GM23338 (cell line): ENCODE measurements around the gene RCSD1. TPM values are rescaled to one million over a fixed set of nuclear protein-coding genes. Genes with fewer than 3 reads are reported as not detected.

Experiments used
- ATAC-seq: fragments of 200-7000 bp; cut with Tn5 transposase; 3 replicates; pipeline ENCODE4 v1.9.1; 2020
- DNase-seq: peaks from one replicate; pipeline ENCODE4 v3.0.0-alpha.2; 2015; ENCODE audit warnings: low spot score
- H2AFZ ChIP-seq: fragments of 200-600 bp; sonication (generic); 2 replicates; pipeline ENCODE4 v1.8.0; 2016; ENCODE audit warnings: antibody characterized with exemption, mild to moderate bottlenecking, moderate library complexity
- H3F3A ChIP-seq: fragments of 200-600 bp; sonication (generic); replicated peaks from 2 replicates; pipeline ENCODE4 v1.8.0; 2017; ENCODE audit warnings: antibody characterized with exemption, mixed run types, low read depth
- H3K27ac ChIP-seq: fragments of 200-600 bp; sonication (generic); 2 replicates; pipeline ENCODE4 v1.6.1; 2016; ENCODE audit warnings: low read depth
- H3K27me3 ChIP-seq: fragments of 200-600 bp; sonication (generic); 2 replicates; pipeline ENCODE4 v1.8.0; 2016; ENCODE audit warnings: mild to moderate bottlenecking, mixed run types, moderate library complexity; ENCODE audit not compliant: insufficient read depth
- H3K36me3 ChIP-seq: fragments of 200-600 bp; sonication (generic); 2 replicates; pipeline ENCODE4 v1.8.0; 2016; ENCODE audit warnings: mild to moderate bottlenecking; ENCODE audit not compliant: insufficient read depth
- H3K4me1 ChIP-seq: fragments of 200-600 bp; sonication (generic); 2 replicates; pipeline ENCODE4 v1.8.0; 2016; ENCODE audit warnings: mild to moderate bottlenecking, moderate library complexity; ENCODE audit not compliant: insufficient read depth
- H3K4me2 ChIP-seq: fragments of 200-600 bp; sonication (generic); 2 replicates; pipeline ENCODE4 v1.7.1; 2017; ENCODE audit warnings: mixed run types
- H3K4me3 ChIP-seq: fragments of 200-600 bp; sonication (generic); 2 replicates; pipeline ENCODE4 v1.6.1; 2016; ENCODE audit warnings: mixed run types
- H3K79me2 ChIP-seq: fragments of 200-600 bp; sonication (generic); replicated peaks from 2 replicates; pipeline ENCODE4 v1.8.0; 2017; ENCODE audit warnings: mild to moderate bottlenecking; ENCODE audit not compliant: insufficient read depth
- H3K9me2 ChIP-seq: fragments of 200-600 bp; sonication (generic); 2 replicates; pipeline ENCODE4 v1.8.0; 2017; ENCODE audit not compliant: insufficient read depth
- H4K20me1 ChIP-seq: fragments of 200-600 bp; sonication (generic); replicated peaks from 2 replicates; pipeline ENCODE4 v1.8.0; 2017; ENCODE audit warnings: mild to moderate bottlenecking; ENCODE audit not compliant: insufficient read depth
- H3K27ac Mint-ChIP-seq: 2 replicates; pipeline ENCODE4 v1.8.0; 2020; ENCODE audit warnings: inconsistent platforms, mild to moderate bottlenecking, moderate library complexity, mixed read lengths
- H3K27me3 Mint-ChIP-seq: 3 replicates; pipeline ENCODE4 v1.8.0; 2022; ENCODE audit warnings: low read depth, mild to moderate bottlenecking, moderate library complexity, mixed read lengths, inconsistent platforms; ENCODE audit not compliant: insufficient read depth, poor library complexity
- H3K36me3 Mint-ChIP-seq: 3 replicates; pipeline ENCODE4 v1.8.0; 2021; ENCODE audit warnings: low read depth, mild to moderate bottlenecking, inconsistent platforms, moderate library complexity, mixed read lengths
- H3K4me1 Mint-ChIP-seq: 3 replicates; pipeline ENCODE4 v1.8.0; 2020; ENCODE audit warnings: mild to moderate bottlenecking, inconsistent platforms, mixed read lengths
- H3K4me3 Mint-ChIP-seq: 3 replicates; pipeline ENCODE4 v1.8.0; 2021; ENCODE audit warnings: moderate library complexity, mild to moderate bottlenecking, inconsistent platforms, mixed read lengths
- H3K9me3 Mint-ChIP-seq: 3 replicates; pipeline ENCODE4 v1.8.0; 2020; ENCODE audit warnings: moderate library complexity, mild to moderate bottlenecking, inconsistent platforms, mixed read lengths
- ETS1 ChIP-seq: IDR thresholded peaks from 2 replicates; pipeline ENCODE4 v1.6.1; 2016; ENCODE audit warnings: antibody characterized with exemption
- EZH2 ChIP-seq: fragments of 200-600 bp; sonication (generic); IDR thresholded peaks from one replicate; pipeline ENCODE4 v1.8.0; 2017; ENCODE audit warnings: antibody characterized with exemption, mild to moderate bottlenecking, low read depth; ENCODE audit not compliant: unreplicated experiment
- NANOG ChIP-seq: IDR thresholded peaks from 2 replicates; pipeline ENCODE4 v1.6.1; 2016; ENCODE audit warnings: antibody characterized with exemption, borderline replicate concordance
- REST ChIP-seq: IDR thresholded peaks from one replicate; pipeline ENCODE4 v1.6.1; 2018; ENCODE audit warnings: antibody characterized with exemption; ENCODE audit not compliant: unreplicated experiment
- STAT1 ChIP-seq: IDR thresholded peaks from one replicate; pipeline ENCODE4 v1.6.1; 2016; ENCODE audit warnings: antibody characterized with exemption; ENCODE audit not compliant: unreplicated experiment
- ZNF331 ChIP-seq: fragments of 250-450 bp; sonication (Bioruptor Pico); IDR thresholded peaks from 2 replicates; pipeline ENCODE4 v1.5.0; 2020; ENCODE audit warnings: low read depth, mild to moderate bottlenecking, moderate library complexity
- ZNF462 ChIP-seq: fragments of 250-450 bp; sonication (Bioruptor Pico); IDR thresholded peaks from 2 replicates; pipeline ENCODE4 v1.5.0; 2020; ENCODE audit warnings: mild to moderate bottlenecking, moderate library complexity
- polyA plus RNA-seq: library from polyadenylated mRNA; unstranded; fragments of >200 nt; fragmentation: Nextera tagmentation; extraction: Ambion mirVana; gene quantifications from 2 replicates; pipeline ENCODE4 v1.2.1, GENCODE V29; 2016
- total RNA-seq: library from RNA; depleted of rRNA; stranded (reverse); fragments of >200 nt; shearing (Covaris generic); gene quantifications from 2 replicates; pipeline ENCODE4 v1.2.3, GENCODE V29; 2014
- TF ChIP-seq, protein P1 (sequence below), 2 experiments: fragments of 200-600 bp in 1 of 2; sonication (generic) in 1 of 2; conservative IDR thresholded peaks; 2 replicates each; pipeline versions ENCODE4 v1.5.1 to v1.6.1; 2016 to 2017; ENCODE audit warnings: antibody characterized with exemption in 2 of 2, low read depth in 2 of 2, mild to moderate bottlenecking in 2 of 2, moderate library complexity in 1 of 2

Gene RCSD1
- total and polyA plus RNA-seq, 2 experiments from 2014 or later = 0.18 to 0.73 TPM

- peaks cover 29% of the 10 kb centered on the region for H3K27me3 Mint-ChIP-seq
Measured at GRCh38 chr1:167714098-167714438, 84.0 kb downstream of the RCSD1 start.

More at GRCh38 chr1:167714098-167714438, 84.0 kb downstream of the RCSD1 start:
- no peaks in the 10 kb centered on the region for H3K79me2 ChIP-seq
- TF ChIP-seq STAT1 = no peak
- TF ChIP-seq NANOG = no peak
- no peak for TF ChIP-seq ZNF462
- TF ChIP-seq, protein P1, sequence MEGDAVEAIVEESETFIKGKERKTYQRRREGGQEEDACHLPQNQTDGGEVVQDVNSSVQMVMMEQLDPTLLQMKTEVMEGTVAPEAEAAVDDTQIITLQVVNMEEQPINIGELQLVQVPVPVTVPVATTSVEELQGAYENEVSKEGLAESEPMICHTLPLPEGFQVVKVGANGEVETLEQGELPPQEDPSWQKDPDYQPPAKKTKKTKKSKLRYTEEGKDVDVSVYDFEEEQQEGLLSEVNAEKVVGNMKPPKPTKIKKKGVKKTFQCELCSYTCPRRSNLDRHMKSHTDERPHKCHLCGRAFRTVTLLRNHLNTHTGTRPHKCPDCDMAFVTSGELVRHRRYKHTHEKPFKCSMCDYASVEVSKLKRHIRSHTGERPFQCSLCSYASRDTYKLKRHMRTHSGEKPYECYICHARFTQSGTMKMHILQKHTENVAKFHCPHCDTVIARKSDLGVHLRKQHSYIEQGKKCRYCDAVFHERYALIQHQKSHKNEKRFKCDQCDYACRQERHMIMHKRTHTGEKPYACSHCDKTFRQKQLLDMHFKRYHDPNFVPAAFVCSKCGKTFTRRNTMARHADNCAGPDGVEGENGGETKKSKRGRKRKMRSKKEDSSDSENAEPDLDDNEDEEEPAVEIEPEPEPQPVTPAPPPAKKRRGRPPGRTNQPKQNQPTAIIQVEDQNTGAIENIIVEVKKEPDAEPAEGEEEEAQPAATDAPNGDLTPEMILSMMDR (conservative IDR thresholded peaks at IDR 0.05; ENCODE audit: low read depth in 2 of 2) = no peak
- TF ChIP-seq ZNF331 (CRISPR knock-in tag) = no peak
- no peak for TF ChIP-seq ETS1
- TF ChIP-seq EZH2 = no peak
- TF ChIP-seq REST = no peak
- Mint-ChIP-seq H3K27ac (no peak overlapping the region), H3K4me3 (peak overlapping the region; percentile 94), H3K4me1 (peaks cover 11% of the 10 kb centered on the region), H3K9me3 (peaks cover 9% of the 10 kb centered on the region), H3K36me3 (peaks cover 8% of the 10 kb centered on the region)
- ATAC-seq = peak; percentile 72
- H3K9me2 ChIP-seq = no peaks in the 10 kb centered on the region
- no peaks in the 10 kb centered on the region for H3K36me3 ChIP-seq
- no peak overlapping the region for H3K27ac ChIP-seq
- H3F3A ChIP-seq = 0 out of 2 replicates have a peak, but pooled peaks cover 4% of the 10 kb centered on the region
- peak overlapping the region; percentile 82 for H3K4me3 ChIP-seq
- peak; percentile 74 for DNase-seq
- peak overlapping the region; percentile 99 for H2AFZ ChIP-seq
- peak overlapping the region; percentile 95 for H3K4me2 ChIP-seq
- no peaks in the 10 kb centered on the region for H4K20me1 ChIP-seq
- H3K27me3 ChIP-seq = peaks cover 28% of the 10 kb centered on the region
- peaks cover 24% of the 10 kb centered on the region for H3K4me1 ChIP-seq
